Chondrocyte (in vitro differentiated cells): ENCODE data around the gene CRIM1. TPM values are rescaled to one million over a fixed set of nuclear protein-coding genes. Genes with fewer than 3 reads are reported as not detected.
A peak's percentile ranks its signal among the peaks of the same experiment; 100 is the strongest.

Experiments
- DNase-seq: peaks from one replicate; pipeline ENCODE4 v3.0.0; 2021; ENCODE audit warnings: mixed read lengths, low spot score
- H3K27ac Mint-ChIP-seq: one replicate; pipeline ENCODE4 v1.8.0; 2021; ENCODE audit warnings: mild to moderate bottlenecking, moderate library complexity, mixed read lengths; ENCODE audit not compliant: unreplicated experiment
- H3K27me3 Mint-ChIP-seq: 2 replicates; pipeline ENCODE4 v1.8.0; 2021; ENCODE audit warnings: low read depth, mixed read lengths
- H3K36me3 Mint-ChIP-seq: 2 replicates; pipeline ENCODE4 v1.8.0; 2021; ENCODE audit warnings: low read depth, mixed read lengths
- H3K4me1 Mint-ChIP-seq: 2 replicates; pipeline ENCODE4 v1.8.0; 2021; ENCODE audit warnings: low read depth, mild to moderate bottlenecking, mixed read lengths
- H3K4me3 Mint-ChIP-seq: one replicate; pipeline ENCODE4 v1.8.0; 2021; ENCODE audit warnings: mild to moderate bottlenecking, moderate library complexity, mixed read lengths; ENCODE audit not compliant: unreplicated experiment
- H3K9me3 Mint-ChIP-seq: 2 replicates; pipeline ENCODE4 v1.8.0; 2021; ENCODE audit warnings: low read depth, mixed read lengths
- CTCF ChIP-seq: fragments of 200-600 bp; sonication (generic); IDR thresholded peaks from 2 replicates; pipeline ENCODE4 v1.5.0; 2021; ENCODE audit warnings: antibody characterized with exemption, mild to moderate bottlenecking, moderate library complexity
- total RNA-seq: library from RNA; stranded (reverse); gene quantifications from 3 replicates; pipeline ENCODE4 v1.2.1, GENCODE V29; 2021

CRIM1 gene
- total RNA-seq, 1 donor from 2014 or later: 194 TPM

GRCh38 chr2:36423619-36424120 is 68.1 kb downstream of the CRIM1 start:
- Mint-ChIP-seq H3K36me3 (peaks cover 3% of the 10 kb centered on the region), H3K27ac (no peak overlapping the region), H3K9me3 (no peaks in the 10 kb centered on the region), H3K4me1 (peaks cover 38% of the 10 kb centered on the region), H3K4me3 (no peak overlapping the region), H3K27me3 (no peaks in the 10 kb centered on the region)
- DNase-seq: no peak
- no peak for TF ChIP-seq CTCF

GRCh38 chr2:36425608-36426355 is 70.2 kb downstream of the CRIM1 start:
- Mint-ChIP-seq H3K4me3 (no peak overlapping the region), H3K36me3 (peaks cover 3% of the 10 kb centered on the region), H3K27ac (no peak overlapping the region), H3K27me3 (no peaks in the 10 kb centered on the region), H3K9me3 (no peaks in the 10 kb centered on the region), H3K4me1 (peaks cover 48% of the 10 kb centered on the region)
- no peak for DNase-seq
- no peak for TF ChIP-seq CTCF

- Mint-ChIP-seq H3K27ac (no peak overlapping the region), H3K27me3 (no peaks in the 10 kb centered on the region), H3K4me3 (no peak overlapping the region), H3K4me1 (peaks cover 56% of the 10 kb centered on the region), H3K36me3 (peaks cover 3% of the 10 kb centered on the region), H3K9me3 (no peaks in the 10 kb centered on the region)
- TF ChIP-seq CTCF: no peak
- DNase-seq: no peak
These were observed 72.2 kb downstream of the CRIM1 start for GRCh38 chr2:36427790-36428243.

- H3K36me3 Mint-ChIP-seq: no peaks in the 10 kb centered on the region
- H3K27ac Mint-ChIP-seq: peak overlapping the region; percentile 52
- H3K27me3 Mint-ChIP-seq: no peaks in the 10 kb centered on the region
- no peak for DNase-seq
- H3K4me1 Mint-ChIP-seq: peaks cover 79% of the 10 kb centered on the region
- no peaks in the 10 kb centered on the region for H3K9me3 Mint-ChIP-seq
- no peak overlapping the region for H3K4me3 Mint-ChIP-seq
- no peak for TF ChIP-seq CTCF
These were observed 75.0 kb downstream of the CRIM1 start for GRCh38 chr2:36430549-36430948.

GRCh38 chr2:36432479-36432878 is 76.9 kb downstream of the CRIM1 start:
- no peak for DNase-seq
- Mint-ChIP-seq H3K36me3 (no peaks in the 10 kb centered on the region), H3K9me3 (no peaks in the 10 kb centered on the region), H3K4me1 (peaks cover 97% of the 10 kb centered on the region), H3K27me3 (no peaks in the 10 kb centered on the region), H3K27ac (peak overlapping the region; percentile 88), H3K4me3 (no peak overlapping the region)
- TF ChIP-seq CTCF: no peak
